HG02610 (cell line): Measurements from ENCODE around the gene CDCA4.

ENCODE experiments used
- ATAC-seq: cut with Tn5 transposase; IDR thresholded peaks from one replicate; pipeline ENCODE4 v1.9.1; 2021; ENCODE audit warnings: mild to moderate bottlenecking, moderate library complexity; ENCODE audit not compliant: unreplicated experiment

CDCA4 gene

GRCh38 chr14:104977681-104978653 is 42.9 kb downstream of the CDCA4 start, which contains the start of gene AHNAK2:
Gene AHNAK2, minus strand, starts transcription at chr14:104978374. Its CDS starts 137 bp downstream, at chr14:104978237.
- ATAC-seq: no peak

- no peak for ATAC-seq
Measured at GRCh38 chr14:104977008-104977680, 43.7 kb downstream of the CDCA4 start.

GRCh38 chr14:104976198-104977007 is 44.5 kb downstream of the CDCA4 start:
- no peak for ATAC-seq

GRCh38 chr14:104975481-104976197 is 45.2 kb downstream of the CDCA4 start:
- no peak for ATAC-seq

- ATAC-seq: no peak
Measured at GRCh38 chr14:104974665-104975390, 46.1 kb downstream of the CDCA4 start.

- ATAC-seq: no peak
Measured at GRCh38 chr14:104974146-104974541, 46.7 kb downstream of the CDCA4 start.

- no peak for ATAC-seq
Measured at GRCh38 chr14:104973385-104974145, 47.3 kb downstream of the CDCA4 start.

GRCh38 chr14:104973135-104973384 is 47.8 kb downstream of the CDCA4 start:
- ATAC-seq: no peak

GRCh38 chr14:104972301-104973134 is 48.4 kb downstream of the CDCA4 start:
- ATAC-seq: no peak

- ATAC-seq: no peak
Measured at GRCh38 chr14:104971447-104972240, 49.2 kb downstream of the CDCA4 start.

- no peak for ATAC-seq
Measured at GRCh38 chr14:104970231-104971068, 50.4 kb downstream of the CDCA4 start.

- no peak for ATAC-seq
Measured at GRCh38 chr14:104969741-104970230, 51.1 kb downstream of the CDCA4 start.

GRCh38 chr14:104968541-104969401 is 52.1 kb downstream of the CDCA4 start:
- no peak for ATAC-seq

- no peak for ATAC-seq
Measured at GRCh38 chr14:104968153-104968527, 52.7 kb downstream of the CDCA4 start.

- no peak for ATAC-seq
Measured at GRCh38 chr14:104967386-104968152, 53.3 kb downstream of the CDCA4 start.
